Neural progenitor cell (in vitro differentiated cells): Measurements from ENCODE around the gene KIRREL3.

Experiments
- EZH2 ChIP-seq: fragments of 200-600 bp; sonication (generic); IDR thresholded peaks from 2 replicates; pipeline ENCODE4 v1.6.1; 2017; ENCODE audit warnings: antibody characterized with exemption, mild to moderate bottlenecking, moderate library complexity
- TF ChIP-seq, protein P1 (sequence below): fragments of 200-600 bp; sonication (generic); IDR thresholded peaks from 2 replicates; pipeline ENCODE4 v1.5.1; 2017; ENCODE audit warnings: antibody characterized with exemption, mild to moderate bottlenecking

- TF ChIP-seq, protein P1, sequence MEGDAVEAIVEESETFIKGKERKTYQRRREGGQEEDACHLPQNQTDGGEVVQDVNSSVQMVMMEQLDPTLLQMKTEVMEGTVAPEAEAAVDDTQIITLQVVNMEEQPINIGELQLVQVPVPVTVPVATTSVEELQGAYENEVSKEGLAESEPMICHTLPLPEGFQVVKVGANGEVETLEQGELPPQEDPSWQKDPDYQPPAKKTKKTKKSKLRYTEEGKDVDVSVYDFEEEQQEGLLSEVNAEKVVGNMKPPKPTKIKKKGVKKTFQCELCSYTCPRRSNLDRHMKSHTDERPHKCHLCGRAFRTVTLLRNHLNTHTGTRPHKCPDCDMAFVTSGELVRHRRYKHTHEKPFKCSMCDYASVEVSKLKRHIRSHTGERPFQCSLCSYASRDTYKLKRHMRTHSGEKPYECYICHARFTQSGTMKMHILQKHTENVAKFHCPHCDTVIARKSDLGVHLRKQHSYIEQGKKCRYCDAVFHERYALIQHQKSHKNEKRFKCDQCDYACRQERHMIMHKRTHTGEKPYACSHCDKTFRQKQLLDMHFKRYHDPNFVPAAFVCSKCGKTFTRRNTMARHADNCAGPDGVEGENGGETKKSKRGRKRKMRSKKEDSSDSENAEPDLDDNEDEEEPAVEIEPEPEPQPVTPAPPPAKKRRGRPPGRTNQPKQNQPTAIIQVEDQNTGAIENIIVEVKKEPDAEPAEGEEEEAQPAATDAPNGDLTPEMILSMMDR: no peak
- TF ChIP-seq EZH2: no peak
Observed at GRCh38 chr11:126561327-126561893, 439.2 kb downstream of the KIRREL3 start.
